WI38 (cell line): Measurements from ENCODE around the gene CCDC88C.

Experiments used
- H3K4me3 ChIP-seq: 2 replicates; pipeline ENCODE4 v1.5.1; 2011; ENCODE audit warnings: low read depth, mild to moderate bottlenecking, control low read depth, low read length
- TF ChIP-seq, protein P1 (sequence below): IDR thresholded peaks from 2 replicates; pipeline ENCODE4 v1.5.1; 2012; ENCODE audit warnings: low read depth, mild to moderate bottlenecking, control low read depth, low read length

Gene CCDC88C

DNA sequence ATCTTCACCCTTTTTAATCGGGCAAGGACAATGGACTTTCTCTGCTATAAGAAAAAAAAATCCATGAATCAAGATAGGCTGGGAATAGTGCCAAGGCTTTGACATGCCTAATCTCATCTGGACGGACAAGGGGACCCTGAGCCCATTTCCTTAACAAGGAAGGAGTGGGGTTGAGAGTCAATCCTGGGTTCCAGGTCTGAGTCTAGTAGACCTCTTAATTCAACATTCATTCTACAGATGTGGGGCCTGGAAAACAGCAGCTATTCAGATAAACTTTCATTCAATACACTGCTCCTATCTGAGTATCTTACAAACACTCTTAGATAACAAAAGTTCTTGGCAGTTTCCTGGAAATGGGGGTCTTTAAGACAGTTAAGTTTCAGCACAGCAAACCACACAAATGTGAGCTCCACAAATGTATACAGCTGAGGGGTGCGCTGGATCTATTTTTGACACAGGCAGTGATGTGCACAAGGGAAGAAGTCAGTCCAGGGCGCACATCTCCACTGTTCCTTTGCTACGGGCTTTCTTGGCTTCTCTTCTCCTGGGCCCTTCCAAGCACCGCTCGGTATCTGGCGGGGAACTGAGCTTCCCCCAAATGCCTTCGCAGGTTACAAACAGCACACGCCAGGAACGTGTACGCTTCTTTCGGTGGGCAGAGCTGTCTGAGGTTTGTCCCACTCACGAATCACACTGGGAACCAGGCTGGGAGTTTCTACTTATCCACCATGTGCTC, 90.9 kb downstream of the CCDC88C start:
- TF ChIP-seq, protein P1, sequence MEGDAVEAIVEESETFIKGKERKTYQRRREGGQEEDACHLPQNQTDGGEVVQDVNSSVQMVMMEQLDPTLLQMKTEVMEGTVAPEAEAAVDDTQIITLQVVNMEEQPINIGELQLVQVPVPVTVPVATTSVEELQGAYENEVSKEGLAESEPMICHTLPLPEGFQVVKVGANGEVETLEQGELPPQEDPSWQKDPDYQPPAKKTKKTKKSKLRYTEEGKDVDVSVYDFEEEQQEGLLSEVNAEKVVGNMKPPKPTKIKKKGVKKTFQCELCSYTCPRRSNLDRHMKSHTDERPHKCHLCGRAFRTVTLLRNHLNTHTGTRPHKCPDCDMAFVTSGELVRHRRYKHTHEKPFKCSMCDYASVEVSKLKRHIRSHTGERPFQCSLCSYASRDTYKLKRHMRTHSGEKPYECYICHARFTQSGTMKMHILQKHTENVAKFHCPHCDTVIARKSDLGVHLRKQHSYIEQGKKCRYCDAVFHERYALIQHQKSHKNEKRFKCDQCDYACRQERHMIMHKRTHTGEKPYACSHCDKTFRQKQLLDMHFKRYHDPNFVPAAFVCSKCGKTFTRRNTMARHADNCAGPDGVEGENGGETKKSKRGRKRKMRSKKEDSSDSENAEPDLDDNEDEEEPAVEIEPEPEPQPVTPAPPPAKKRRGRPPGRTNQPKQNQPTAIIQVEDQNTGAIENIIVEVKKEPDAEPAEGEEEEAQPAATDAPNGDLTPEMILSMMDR, result no peak
- no peak overlapping the region for H3K4me3 ChIP-seq

DNA sequence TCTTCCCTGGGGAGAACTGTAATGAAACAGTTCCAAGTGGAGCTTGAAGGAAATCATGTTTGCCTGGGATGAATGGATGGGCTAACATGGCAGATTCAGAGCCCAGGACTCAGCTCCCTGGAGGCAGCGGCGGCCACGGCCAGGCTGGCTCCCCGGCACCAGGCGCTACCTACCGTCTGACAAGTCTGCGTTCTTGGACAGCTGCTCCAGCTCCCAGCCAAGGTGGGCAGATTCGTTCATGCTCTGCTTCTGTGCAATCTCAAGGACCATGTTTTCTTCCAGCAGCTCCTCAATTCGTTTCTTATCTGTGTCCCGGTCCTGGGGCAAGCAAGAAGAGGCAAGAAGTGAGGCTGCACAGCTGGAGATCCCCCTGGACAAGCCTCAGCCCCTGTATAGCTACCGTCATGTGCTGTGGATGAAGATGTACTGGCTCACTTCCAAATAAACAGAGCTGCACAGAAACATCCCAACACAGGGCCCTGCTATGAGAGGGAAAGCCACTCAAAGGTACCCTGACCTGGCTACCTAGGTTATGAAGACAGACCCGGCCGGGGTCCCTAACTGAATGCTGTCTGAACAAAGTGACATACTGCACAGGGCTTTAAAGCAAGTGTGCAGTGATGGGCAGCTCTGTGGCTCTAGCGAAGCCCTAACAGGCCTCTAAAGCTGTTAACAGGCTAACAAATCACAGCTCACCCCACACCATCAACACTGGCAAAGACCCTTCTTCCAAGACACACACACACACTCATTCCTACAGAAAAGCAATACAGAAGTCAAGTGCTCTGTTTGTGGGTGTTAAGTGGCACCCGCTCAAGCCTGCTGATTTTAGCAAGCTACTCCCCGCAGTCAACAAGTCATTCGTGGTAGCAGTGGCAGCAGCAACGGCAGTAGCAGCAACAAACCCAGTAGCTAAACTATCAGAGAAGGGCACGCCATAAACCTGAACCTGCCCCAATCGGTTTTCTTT, 92.7 kb downstream of the CCDC88C start:
- no peak overlapping the region for H3K4me3 ChIP-seq

DNA sequence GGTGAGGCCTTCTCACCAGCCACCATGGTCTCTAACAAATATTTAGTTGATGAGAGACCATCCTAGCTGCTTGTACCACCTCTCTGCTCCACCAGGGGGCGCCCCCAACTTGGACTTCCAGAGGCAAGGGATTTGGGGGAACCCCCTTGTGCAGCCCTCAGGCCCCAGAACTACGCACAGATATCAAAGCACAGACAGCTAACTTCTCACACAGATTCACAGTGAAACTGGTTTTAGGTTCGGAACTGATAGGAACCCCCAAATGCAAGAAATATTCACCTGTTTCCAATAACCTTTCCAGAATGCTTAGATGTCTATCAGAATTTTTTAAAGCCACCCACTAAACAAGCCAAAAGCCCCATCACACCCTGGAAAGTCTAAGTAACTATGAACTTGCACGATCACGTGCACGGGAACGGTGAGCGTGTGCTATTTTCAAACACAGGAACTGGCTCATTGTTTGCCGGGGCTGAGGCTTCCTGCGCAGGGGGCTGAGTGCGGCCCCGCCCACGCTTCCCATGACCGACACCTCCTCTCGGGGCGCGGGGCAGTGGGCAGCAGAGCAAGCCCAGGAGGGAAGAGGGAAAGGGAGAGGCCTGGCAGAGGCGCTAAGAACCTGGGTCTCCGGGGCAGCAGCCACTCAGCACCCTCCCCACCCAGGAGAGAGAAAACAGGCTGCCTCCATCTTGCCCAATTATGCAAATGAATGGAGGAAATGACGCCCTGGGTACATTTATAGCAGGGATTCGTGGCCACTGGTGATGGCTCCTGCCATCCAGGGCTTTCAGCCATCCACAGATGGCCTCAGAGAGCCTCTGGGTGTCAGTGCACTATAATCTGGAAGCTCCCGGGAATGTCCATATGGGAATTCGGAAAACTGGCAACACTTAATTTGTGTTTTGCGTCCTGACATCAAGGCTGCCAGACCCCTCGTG, 93.7 kb downstream of the CCDC88C start:
- no peak overlapping the region for H3K4me3 ChIP-seq
- TF ChIP-seq, protein P1, result peak; percentile 94

More for the DNA sequence above, 92.7 kb downstream of the CCDC88C start:
- TF ChIP-seq, protein P1, result no peak

DNA sequence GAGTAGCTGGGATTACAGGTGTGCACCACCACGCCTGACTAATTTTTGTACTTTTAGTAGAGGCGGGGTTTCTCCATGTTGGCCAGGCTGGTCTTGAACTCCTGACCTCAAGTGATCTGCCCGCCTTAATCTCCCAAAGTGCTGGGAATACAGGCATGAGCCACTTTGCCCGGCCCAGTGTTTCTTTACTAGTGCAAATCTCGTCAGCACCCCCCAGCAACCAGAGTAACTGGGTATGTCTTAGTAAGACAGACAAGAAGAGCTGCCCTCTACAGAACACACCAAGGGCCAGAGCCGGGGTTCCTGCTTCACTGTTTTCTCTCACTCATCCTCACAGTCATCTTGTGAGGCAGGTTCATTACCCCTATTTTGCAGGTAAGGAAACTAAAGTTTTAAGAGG, 94.6 kb downstream of the CCDC88C start:
- H3K4me3 ChIP-seq, result no peak overlapping the region
- TF ChIP-seq, protein P1, result no peak

DNA sequence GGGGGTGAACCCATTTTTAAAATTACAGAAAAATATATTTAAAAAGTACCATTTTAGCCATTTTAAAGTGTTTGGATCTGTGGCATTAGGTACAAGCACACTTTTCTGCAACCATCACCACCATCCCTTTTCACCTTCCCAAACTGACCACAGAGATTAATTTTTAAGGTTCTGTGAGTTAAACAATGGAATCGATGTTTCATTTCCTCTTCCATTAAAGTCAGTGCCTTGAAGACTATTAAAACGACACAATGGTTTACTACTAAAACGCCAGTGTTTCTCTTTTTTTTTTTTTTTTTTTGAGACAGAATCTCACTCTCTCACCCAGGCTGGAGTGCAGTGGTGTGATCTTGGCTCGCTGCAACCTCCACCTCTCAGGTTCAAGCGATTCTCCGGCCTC, 95.0 kb downstream of the CCDC88C start:
- TF ChIP-seq, protein P1, result no peak
- no peak overlapping the region for H3K4me3 ChIP-seq

DNA sequence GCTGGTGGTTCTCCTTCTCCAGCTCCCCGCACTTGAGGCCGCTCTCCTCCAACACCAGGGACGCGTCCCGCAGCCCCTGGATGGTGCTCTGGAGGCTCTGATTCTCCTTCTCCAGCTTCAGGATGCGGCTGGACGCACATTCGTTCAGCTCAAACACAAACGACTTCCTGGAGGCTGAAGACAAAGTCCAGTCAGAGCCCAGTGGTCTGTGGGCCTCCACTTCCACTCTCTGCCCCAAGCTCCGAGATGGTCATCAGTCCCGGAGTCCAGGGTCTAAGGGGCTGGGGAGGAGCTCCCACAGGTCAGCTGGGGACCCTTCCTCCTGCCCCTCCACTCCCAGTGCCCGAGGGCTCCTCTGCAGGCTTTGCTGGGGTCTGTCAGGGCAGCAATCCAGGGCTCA, 96.5 kb downstream of the CCDC88C start:
- TF ChIP-seq, protein P1, result no peak
- H3K4me3 ChIP-seq, result no peak overlapping the region
